IMR-90 (cell line): ENCODE results near the gene GPR3. TPM values are rescaled to one million over a fixed set of nuclear protein-coding genes. Genes with fewer than 3 reads are reported as not detected.
A peak's percentile ranks its signal among the peaks of the same experiment; 100 is the strongest.

Source experiments
- ATAC-seq: fragments of 200-7000 bp; cut with Tn5 transposase; 2 replicates; pipeline ENCODE4 v1.9.1; 2020; ENCODE audit warnings: low read depth, mild to moderate bottlenecking, moderate library complexity
- BruUV-seq: library from RNA; stranded (reverse); fragments of 400-500 nt; replicated peaks from 2 replicates; lab custom pipeline; 2021; lab: Mats Ljungman, UMichigan
- CTCF ChIA-PET: fragments of 300-600 bp; formaldehyde crosslinking; extraction: SDS; loops from one replicate; lab custom pipeline; 2021; ENCODE audit warnings: antibody characterized with exemption; lab: Yijun Ruan, JAX
- POLR2A ChIA-PET: fragments of 300-600 bp; sonication (Branson Sonifier 250); formaldehyde crosslinking; loops from one replicate; lab custom pipeline; 2022; ENCODE audit warnings: antibody characterized with exemption; ENCODE audit not compliant: unreplicated experiment; lab: Charles Lee
- DNase-seq: peaks from one replicate; pipeline ENCODE4 v3.0.0; 2013
- H2AFZ ChIP-seq: replicated peaks from 2 replicates; pipeline ENCODE3; 2013; ENCODE audit warnings: low read length, mild to moderate bottlenecking; ENCODE audit not compliant: poor library complexity
- H2AK5ac ChIP-seq: 2 replicates; pipeline ENCODE4 v1.6.1; 2013; ENCODE audit warnings: low read depth, low read length, inconsistent platforms
- H2AK9ac ChIP-seq: replicated peaks from 2 replicates; pipeline ENCODE3; 2013; ENCODE audit warnings: mild to moderate bottlenecking, low read depth, low read length, moderate library complexity; ENCODE audit not compliant: poor library complexity
- H2BK120ac ChIP-seq: 2 replicates; pipeline ENCODE4 v1.6.1; 2013; ENCODE audit warnings: low read depth, low read length, inconsistent platforms
- H2BK15ac ChIP-seq: 3 replicates; pipeline ENCODE4 v1.6.1; 2013; ENCODE audit warnings: low read depth, low read length, inconsistent platforms
- H2BK20ac ChIP-seq: 2 replicates; pipeline ENCODE4 v1.6.1; 2013; ENCODE audit warnings: low read depth, mild to moderate bottlenecking, inconsistent platforms, low read length, moderate library complexity
- H2BK5ac ChIP-seq: 2 replicates; pipeline ENCODE4 v1.6.1; 2013; ENCODE audit warnings: mild to moderate bottlenecking, low read depth, low read length, inconsistent platforms; ENCODE audit not compliant: poor library complexity, severe bottlenecking
- H3K14ac ChIP-seq: replicated peaks from 2 replicates; pipeline ENCODE4 v1.6.1; 2013; ENCODE audit warnings: low read depth, low read length, inconsistent platforms
- H3K18ac ChIP-seq: 2 replicates; pipeline ENCODE4 v1.6.1; 2013; ENCODE audit warnings: low read depth, low read length, control low read depth
- H3K23ac ChIP-seq: 2 replicates; pipeline ENCODE4 v1.6.1; 2013; ENCODE audit warnings: low read depth, low read length, inconsistent platforms
- H3K27ac ChIP-seq: 2 replicates; pipeline ENCODE4 v1.5.1; 2013; ENCODE audit warnings: mild to moderate bottlenecking, control low read depth, low read length; ENCODE audit not compliant: insufficient read depth
- H3K27me3 ChIP-seq: 2 replicates; pipeline ENCODE4 v1.6.1; 2013; ENCODE audit warnings: low read length; ENCODE audit not compliant: control insufficient read depth, insufficient read depth
- H3K36me3 ChIP-seq: 2 replicates; pipeline ENCODE4 v1.6.1; 2013; ENCODE audit warnings: low read length, mixed read lengths; ENCODE audit not compliant: control insufficient read depth, insufficient read depth
- H3K4ac ChIP-seq: 2 replicates; pipeline ENCODE4 v1.6.1; 2013; ENCODE audit warnings: low read depth, low read length, inconsistent platforms
- H3K4me1 ChIP-seq: 2 replicates; pipeline ENCODE4 v1.6.1; 2013; ENCODE audit warnings: low read length, mixed read lengths; ENCODE audit not compliant: control insufficient read depth, insufficient read depth
- H3K4me2 ChIP-seq: 2 replicates; pipeline ENCODE4 v1.6.1; 2013; ENCODE audit warnings: low read depth, mild to moderate bottlenecking, control low read depth, low read length, moderate library complexity
- H3K4me3 ChIP-seq: 2 replicates; pipeline ENCODE4 v1.5.1; 2013; ENCODE audit warnings: low read depth, mild to moderate bottlenecking, control low read depth, low read length, moderate library complexity; ENCODE audit not compliant: insufficient read depth
- H3K56ac ChIP-seq: 2 replicates; pipeline ENCODE4 v1.6.1; 2013; ENCODE audit warnings: low read length, inconsistent platforms; ENCODE audit not compliant: insufficient read depth; ENCODE audit errors: extremely low read depth
- H3K79me1 ChIP-seq, 2 experiments: 2 replicates each; pipeline ENCODE4 v1.6.1; 2013; ENCODE audit warnings: low read length in 2 of 2, inconsistent platforms in 1 of 2, low read depth in 1 of 2
- H3K9ac ChIP-seq: 2 replicates; pipeline ENCODE4 v1.6.1; 2013; ENCODE audit warnings: low read depth, low read length, control low read depth
- H3K9me1 ChIP-seq: 2 replicates; pipeline ENCODE4 v1.6.1; 2013; ENCODE audit warnings: low read length, inconsistent platforms; ENCODE audit not compliant: insufficient read depth
- H3K9me3 ChIP-seq: 2 replicates; pipeline ENCODE4 v1.6.1; 2013; ENCODE audit warnings: low read length; ENCODE audit not compliant: control insufficient read depth, insufficient read depth
- H4K20me1 ChIP-seq: 2 replicates; pipeline ENCODE4 v1.6.1; 2013; ENCODE audit warnings: low read length, inconsistent platforms; ENCODE audit not compliant: insufficient read depth
- H4K5ac ChIP-seq: 2 replicates; pipeline ENCODE4 v1.6.1; 2013; ENCODE audit warnings: mild to moderate bottlenecking, low read depth, low read length, control low read depth
- H4K8ac ChIP-seq, 2 experiments: 2 replicates each; pipeline ENCODE4 v1.6.1; 2013; ENCODE audit warnings: low read depth in 2 of 2, low read length in 2 of 2, control low read depth in 1 of 2, inconsistent platforms in 1 of 2
- H4K91ac ChIP-seq: 2 replicates; pipeline ENCODE4 v1.6.1; 2013; ENCODE audit warnings: low read depth, low read length, inconsistent platforms; ENCODE audit not compliant: insufficient read depth
- MAFK ChIP-seq: IDR thresholded peaks from 2 replicates; pipeline ENCODE4 v1.6.1; 2012; ENCODE audit warnings: low read depth, low read length, improper control_type of control experiment
- MXI1 ChIP-seq: IDR thresholded peaks from 2 replicates; pipeline ENCODE4 v1.6.1; 2012; ENCODE audit warnings: low read depth, mild to moderate bottlenecking, low read length, moderate library complexity, borderline replicate concordance
- RAD21 ChIP-seq: IDR thresholded peaks from 2 replicates; pipeline ENCODE4 v1.6.1; 2012; ENCODE audit warnings: low read length, improper control_type of control experiment
- RCOR1 ChIP-seq: IDR thresholded peaks from 2 replicates; pipeline ENCODE4 v1.6.1; 2012; ENCODE audit warnings: mild to moderate bottlenecking, low read length, improper control_type of control experiment; ENCODE audit not compliant: insufficient replicate concordance
- RFX5 ChIP-seq: IDR thresholded peaks from 2 replicates; pipeline ENCODE4 v1.8.0; 2012; ENCODE audit warnings: low read depth, mild to moderate bottlenecking, low read length, moderate library complexity
- SMC3 ChIP-seq: fragments of 150-350 bp; IDR thresholded peaks from 2 replicates; pipeline ENCODE4 v1.6.1; 2016; ENCODE audit warnings: low read depth, mild to moderate bottlenecking, antibody characterized with exemption, low read length, moderate library complexity
- WGBS, 2 experiments: methylation state at CpG; one replicate each; pipeline versions ENCODE4 v1.1.5 to v1.1.7; 2013; ENCODE audit warnings: missing lambda C conversion rate in 2 of 2; ENCODE audit not compliant: insufficient read length in 1 of 2; ENCODE audit errors: extremely low coverage in 2 of 2; 5-methylcytosine and 5-hydroxymethylcytosine counted together
- dilution Hi-C: fragments of 300-500 bp; cut with HindIII; formaldehyde crosslinking; loops from one replicate; pipeline ENCODE4 v1.14.3; 2018; ENCODE audit warnings: low sequenced_read_pairs; ENCODE audit not compliant: unreplicated experiment
- in situ Hi-C: fragments of 300-500 bp; cut with MboI; formaldehyde crosslinking; loops from 3 replicates; pipeline ENCODE4 v1.14.3; 2019; ENCODE audit warnings: low sequenced_read_pairs, inconsistent platforms, mixed read lengths
- intact Hi-C: fragments of 100-400 bp; cut with micrococcal nuclease; formaldehyde crosslinking; loops from 2 replicates; pipeline ENCODE4 v1.10.0; 2022
- polyA plus RNA-seq, 3 experiments: library from polyadenylated mRNA; depleted of rRNA; stranded (reverse); fragments of >200 nt; gene quantifications; 2 replicates each; pipeline ENCODE4 v1.2.3, GENCODE V29; 2012; ENCODE audit warnings: low replicate concordance in 1 of 3
- total RNA-seq: library from RNA; depleted of rRNA; stranded (reverse); fragments of >200 nt; gene quantifications from 2 replicates; pipeline ENCODE4 v1.2.3, GENCODE V29; 2012
- TF ChIP-seq, protein P1 (sequence below): conservative IDR thresholded peaks from 2 replicates; pipeline ENCODE4 v1.5.1; 2012; ENCODE audit warnings: mild to moderate bottlenecking, low read depth, low read length, improper control_type of control experiment

GPR3 gene
- total and polyA plus RNA-seq, 2 of the 4 experiments (the other 2 are of a cell fraction): 0.72 to 4.8 TPM

DNA sequence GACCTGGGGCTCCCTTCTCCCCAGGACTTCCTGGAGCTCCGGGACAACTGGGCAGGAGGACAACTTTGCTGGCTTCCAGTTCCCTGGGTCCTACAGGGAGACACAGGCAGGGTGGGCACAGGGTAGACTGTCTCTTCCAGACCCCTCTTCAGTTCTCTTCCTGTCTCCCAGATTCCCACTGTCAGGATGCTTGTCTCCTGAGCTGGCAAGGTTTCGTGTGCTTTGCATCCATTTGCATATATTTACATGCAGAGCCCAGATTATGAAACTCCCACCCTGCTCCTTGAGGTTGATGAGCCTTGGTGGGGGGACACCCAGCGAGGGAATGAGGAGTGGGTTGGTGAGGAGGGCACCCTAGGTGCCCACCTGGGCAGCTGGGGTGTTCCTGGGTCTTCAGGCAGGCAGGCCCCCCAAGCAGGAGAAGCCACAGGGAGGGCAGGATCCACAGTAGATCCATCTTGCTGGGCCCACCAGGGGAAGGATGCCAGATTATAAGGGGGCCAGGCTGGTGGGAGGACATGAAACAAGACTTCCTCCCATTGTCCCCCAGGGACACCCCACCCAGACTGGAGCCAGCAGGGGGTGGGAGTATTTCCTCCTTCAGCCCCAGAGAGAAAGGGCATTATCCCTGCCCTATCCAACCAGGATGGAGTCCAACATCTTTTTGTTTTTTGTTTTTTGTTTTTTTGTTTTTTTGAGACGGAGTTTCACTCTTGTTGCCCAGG, 17.9 kb upstream of the GPR3 start, which contains the start of gene FCN3:
TSS of gene FCN3 (minus strand) at position 463 of the 725 bp plus-strand sequence. CDS start at position 457, 6 bp downstream.
- no peaks in the 10 kb centered on the region for H3K9me1 ChIP-seq
- no peak within 1 kb of the TSS for H3K56ac ChIP-seq
- dilution Hi-C loops (no loop called here), intact Hi-C loops (no loop called here), in situ Hi-C loops (no loop called here)
- ChIA-PET CTCF (no interaction called here), POLR2A (no interaction called here)
- BruUV-seq: no TSS peak
- H4K91ac ChIP-seq: no peak within 1 kb of the TSS
- H2AK5ac ChIP-seq: peak within 1 kb of the TSS; percentile 16; the same call in 1 of the 2 replicates
- no peaks in the 10 kb centered on the region; the same call in 1 of the 2 replicates for H4K20me1 ChIP-seq
- 0 out of 2 replicates have a peak within 1 kb of the TSS, but pooled peaks have one; percentile 27 for H3K23ac ChIP-seq
- ATAC-seq: no peak
- no peaks in the 10 kb centered on the region for H3K4me1 ChIP-seq
- H3K4me3 ChIP-seq: no peak within 1 kb of the TSS
- no peak within 1 kb of the TSS for H4K5ac ChIP-seq
- no peaks in the 10 kb centered on the region for H3K79me1 ChIP-seq
- no peak within 1 kb of the TSS for H4K8ac ChIP-seq
- H3K4me2 ChIP-seq: no peak within 1 kb of the TSS
- peak within 1 kb of the TSS; percentile 28 for H2AK9ac ChIP-seq
- H3K36me3 ChIP-seq: no peaks in the 10 kb centered on the region
- no peak within 1 kb of the TSS for H3K4ac ChIP-seq
- WGBS, 2 experiments: no CpG with 5 or more reads among the region's 4 CpGs
- no peak within 1 kb of the TSS for H3K14ac ChIP-seq
- H2BK15ac ChIP-seq: no peak within 1 kb of the TSS
- H3K18ac ChIP-seq: no peak within 1 kb of the TSS
- no peak within 1 kb of the TSS for H2AFZ ChIP-seq
- no peak within 1 kb of the TSS for H3K9ac ChIP-seq
- TF ChIP-seq RFX5 (no peak), RCOR1 (no peak), SMC3 (no peak), MXI1 (no peak), RAD21 (no peak), MAFK (no peak)
- TF ChIP-seq, protein P1, sequence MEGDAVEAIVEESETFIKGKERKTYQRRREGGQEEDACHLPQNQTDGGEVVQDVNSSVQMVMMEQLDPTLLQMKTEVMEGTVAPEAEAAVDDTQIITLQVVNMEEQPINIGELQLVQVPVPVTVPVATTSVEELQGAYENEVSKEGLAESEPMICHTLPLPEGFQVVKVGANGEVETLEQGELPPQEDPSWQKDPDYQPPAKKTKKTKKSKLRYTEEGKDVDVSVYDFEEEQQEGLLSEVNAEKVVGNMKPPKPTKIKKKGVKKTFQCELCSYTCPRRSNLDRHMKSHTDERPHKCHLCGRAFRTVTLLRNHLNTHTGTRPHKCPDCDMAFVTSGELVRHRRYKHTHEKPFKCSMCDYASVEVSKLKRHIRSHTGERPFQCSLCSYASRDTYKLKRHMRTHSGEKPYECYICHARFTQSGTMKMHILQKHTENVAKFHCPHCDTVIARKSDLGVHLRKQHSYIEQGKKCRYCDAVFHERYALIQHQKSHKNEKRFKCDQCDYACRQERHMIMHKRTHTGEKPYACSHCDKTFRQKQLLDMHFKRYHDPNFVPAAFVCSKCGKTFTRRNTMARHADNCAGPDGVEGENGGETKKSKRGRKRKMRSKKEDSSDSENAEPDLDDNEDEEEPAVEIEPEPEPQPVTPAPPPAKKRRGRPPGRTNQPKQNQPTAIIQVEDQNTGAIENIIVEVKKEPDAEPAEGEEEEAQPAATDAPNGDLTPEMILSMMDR: no peak
- DNase-seq: no peak
- peaks cover 13% of the 10 kb centered on the region for H3K27me3 ChIP-seq
- no peak within 1 kb of the TSS for H3K27ac ChIP-seq
- no peaks in the 10 kb centered on the region for H3K9me3 ChIP-seq
- no peak within 1 kb of the TSS for H2BK20ac ChIP-seq
- no peak within 1 kb of the TSS for H2BK5ac ChIP-seq
- no peak within 1 kb of the TSS for H2BK120ac ChIP-seq
